Type B pancreatic cell (in vitro differentiated cells): ENCODE data around the gene HHAT. TPM values are rescaled to one million over a fixed set of nuclear protein-coding genes. Genes with fewer than 3 reads are reported as not detected.

ENCODE experiments used
- DNase-seq: peaks from one replicate; pipeline ENCODE4 v3.0.0; 2021; ENCODE audit warnings: mixed read lengths; ENCODE audit not compliant: unreplicated experiment; ENCODE audit errors: extremely low spot score
- H3K27ac Mint-ChIP-seq: 2 replicates; pipeline ENCODE4 v1.8.0; 2021; ENCODE audit warnings: mild to moderate bottlenecking, mixed read lengths
- H3K27me3 Mint-ChIP-seq: 2 replicates; pipeline ENCODE4 v1.8.0; 2021; ENCODE audit warnings: mixed read lengths
- H3K36me3 Mint-ChIP-seq: 2 replicates; pipeline ENCODE4 v1.8.0; 2021; ENCODE audit warnings: mixed read lengths
- H3K4me1 Mint-ChIP-seq: one replicate; pipeline ENCODE4 v1.8.0; 2021; ENCODE audit warnings: mixed read lengths; ENCODE audit not compliant: unreplicated experiment
- H3K4me3 Mint-ChIP-seq: 2 replicates; pipeline ENCODE4 v1.8.0; 2021; ENCODE audit warnings: mild to moderate bottlenecking, mixed read lengths
- H3K9me3 Mint-ChIP-seq: 2 replicates; pipeline ENCODE4 v1.8.0; 2021; ENCODE audit warnings: mixed read lengths
- CTCF ChIP-seq: fragments of 200-600 bp; sonication (generic); conservative IDR thresholded peaks from 2 replicates; pipeline ENCODE4 v1.5.0; 2021; ENCODE audit warnings: antibody characterized with exemption, mild to moderate bottlenecking
- total RNA-seq: library from RNA; stranded (reverse); gene quantifications from 2 replicates; pipeline ENCODE4 v1.2.1, GENCODE V29; 2021; ENCODE audit warnings: low replicate concordance

HHAT gene
- total RNA-seq, 1 donor from 2014 or later, result 9.0 TPM

DNA sequence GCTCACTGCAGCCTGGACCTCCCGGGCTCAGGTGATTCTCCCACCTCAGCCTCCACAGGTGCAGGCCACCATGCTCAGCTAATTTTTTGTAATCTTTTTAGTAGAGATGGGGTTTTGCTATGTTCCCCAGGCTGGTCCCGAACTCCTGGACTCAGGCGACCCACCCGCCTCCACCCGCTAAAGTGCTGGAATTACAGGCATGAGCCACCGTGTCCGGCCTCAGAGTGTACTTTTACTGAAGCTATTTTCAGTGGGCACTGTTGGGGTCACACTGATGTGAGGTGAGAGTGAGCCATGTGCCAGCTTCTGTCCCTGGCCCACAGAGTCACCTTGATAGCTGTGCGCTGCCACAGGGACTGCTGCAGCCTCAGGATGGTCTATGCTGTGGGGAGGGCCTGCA is 25.3 kb upstream of the HHAT start:
- Mint-ChIP-seq H3K36me3 (no peaks in the 10 kb centered on the region), H3K27ac (no peak overlapping the region), H3K27me3 (peaks cover 11% of the 10 kb centered on the region), H3K9me3 (no peaks in the 10 kb centered on the region), H3K4me1 (peaks cover 22% of the 10 kb centered on the region), H3K4me3 (no peak overlapping the region)
- no peak for DNase-seq
- no peak for TF ChIP-seq CTCF

- Mint-ChIP-seq H3K9me3 (no peaks in the 10 kb centered on the region), H3K27me3 (peaks cover 12% of the 10 kb centered on the region), H3K4me1 (peaks cover 6% of the 10 kb centered on the region), H3K4me3 (peak overlapping the region; percentile 87), H3K36me3 (no peaks in the 10 kb centered on the region), H3K27ac (peak overlapping the region; percentile 75)
- TF ChIP-seq CTCF, result no peak
- no peak for DNase-seq
Measured at GRCh38 chr1:210310562-210311153, 18.0 kb upstream of the HHAT start.

DNA sequence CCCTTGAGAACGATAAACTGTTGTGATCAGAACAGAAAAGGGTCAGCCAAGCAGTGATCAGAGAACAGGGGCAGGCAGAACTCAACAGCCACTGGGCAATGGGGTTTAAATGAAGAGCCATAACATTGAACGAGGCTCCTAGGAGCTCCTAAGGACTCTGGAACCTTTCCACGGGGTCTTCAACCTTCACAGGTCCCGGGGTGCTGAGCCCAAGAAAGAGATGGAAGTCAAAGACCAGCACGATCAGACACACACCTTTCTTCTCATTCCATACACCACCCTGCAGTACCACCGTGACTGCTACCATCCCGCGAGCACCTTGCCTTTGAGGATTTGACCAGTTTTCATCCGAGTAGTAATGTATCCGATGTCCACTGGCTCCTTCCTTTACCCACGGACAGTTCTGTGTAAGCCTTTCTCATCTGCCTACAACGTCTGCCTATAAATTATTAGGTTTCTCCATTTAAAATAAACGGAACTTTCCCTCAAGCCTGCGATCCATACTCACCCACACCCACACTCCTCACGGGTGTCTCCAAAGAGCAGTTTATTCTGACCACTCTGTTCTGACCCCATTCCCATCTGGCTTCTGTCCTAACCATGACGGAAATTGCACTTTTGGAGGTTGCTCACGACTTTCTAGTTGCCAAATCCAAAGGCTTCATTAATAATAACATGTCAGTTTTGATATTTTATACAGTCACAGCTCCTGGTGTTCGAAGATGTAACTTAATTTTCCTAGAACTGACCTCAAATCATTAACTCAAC is 16.8 kb upstream of the HHAT start:
- Mint-ChIP-seq H3K27ac (no peak overlapping the region), H3K9me3 (no peaks in the 10 kb centered on the region), H3K4me3 (peak overlapping the region; percentile 87), H3K4me1 (peaks cover 6% of the 10 kb centered on the region), H3K36me3 (no peaks in the 10 kb centered on the region), H3K27me3 (peaks cover 12% of the 10 kb centered on the region)
- TF ChIP-seq CTCF, result no peak
- DNase-seq, result no peak

- Mint-ChIP-seq H3K4me3 (no peak overlapping the region), H3K27me3 (peaks cover 12% of the 10 kb centered on the region), H3K36me3 (no peaks in the 10 kb centered on the region), H3K9me3 (no peaks in the 10 kb centered on the region), H3K27ac (no peak overlapping the region), H3K4me1 (peaks cover 6% of the 10 kb centered on the region)
- TF ChIP-seq CTCF, result no peak
- DNase-seq, result no peak
Measured at GRCh38 chr1:210313046-210313595, 15.6 kb upstream of the HHAT start.

- H3K4me3 Mint-ChIP-seq, result no peak overlapping the region
- no peak for TF ChIP-seq CTCF
- H3K9me3 Mint-ChIP-seq, result no peaks in the 10 kb centered on the region
- peaks cover 12% of the 10 kb centered on the region for H3K27me3 Mint-ChIP-seq
- no peak overlapping the region for H3K27ac Mint-ChIP-seq
- no peaks in the 10 kb centered on the region for H3K36me3 Mint-ChIP-seq
- DNase-seq, result no peak
- H3K4me1 Mint-ChIP-seq, result peaks cover 6% of the 10 kb centered on the region
Measured at GRCh38 chr1:210313921-210314320, 14.8 kb upstream of the HHAT start.
